GM21737 (cell line): ENCODE data around the gene TTC7B.

Source experiments
- ATAC-seq: cut with Tn5 transposase; IDR thresholded peaks from one replicate; pipeline ENCODE4 v1.9.1; 2021; ENCODE audit warnings: mild to moderate bottlenecking, moderate library complexity; ENCODE audit not compliant: unreplicated experiment

TTC7B gene

DNA sequence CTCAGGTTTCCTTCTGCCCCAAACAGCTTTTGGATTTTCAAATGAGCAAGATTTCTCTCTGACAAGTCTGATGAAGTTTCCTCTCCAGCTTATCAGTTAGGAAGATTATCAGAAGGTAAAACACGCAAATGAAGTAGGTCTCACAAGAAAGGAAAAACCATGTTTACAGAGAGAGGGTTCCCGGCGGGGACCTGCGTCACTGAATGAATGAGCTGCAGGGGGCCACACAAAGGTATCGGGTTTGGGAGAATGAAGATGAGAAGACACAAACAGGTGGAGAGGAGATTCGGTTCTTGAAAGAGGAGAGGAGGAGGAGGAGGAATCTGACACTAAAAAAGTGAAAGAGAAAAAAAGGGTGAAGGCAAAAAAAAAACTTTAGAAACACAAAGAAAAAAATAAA is 210.8 kb downstream of the TTC7B start:
- no peak for ATAC-seq

DNA sequence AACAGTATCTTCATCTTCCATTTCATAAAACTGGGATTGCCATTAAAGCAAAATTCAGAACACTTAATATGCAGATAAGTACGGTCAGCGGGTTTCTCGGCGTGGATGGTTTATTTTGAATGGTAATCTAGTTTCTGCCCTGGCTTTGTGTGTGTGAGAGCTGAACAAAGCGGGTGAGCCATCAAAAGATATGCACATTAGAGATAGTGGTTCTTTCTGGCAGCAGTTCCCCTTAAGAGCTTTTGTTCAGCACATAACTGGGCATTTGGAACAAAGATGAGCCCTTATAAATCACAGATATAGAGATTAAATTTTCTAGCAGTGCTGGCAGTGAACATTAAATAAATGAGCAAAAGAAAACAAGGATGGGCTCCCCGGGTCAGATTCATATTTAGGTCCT is 211.9 kb downstream of the TTC7B start:
- ATAC-seq = no peak

DNA sequence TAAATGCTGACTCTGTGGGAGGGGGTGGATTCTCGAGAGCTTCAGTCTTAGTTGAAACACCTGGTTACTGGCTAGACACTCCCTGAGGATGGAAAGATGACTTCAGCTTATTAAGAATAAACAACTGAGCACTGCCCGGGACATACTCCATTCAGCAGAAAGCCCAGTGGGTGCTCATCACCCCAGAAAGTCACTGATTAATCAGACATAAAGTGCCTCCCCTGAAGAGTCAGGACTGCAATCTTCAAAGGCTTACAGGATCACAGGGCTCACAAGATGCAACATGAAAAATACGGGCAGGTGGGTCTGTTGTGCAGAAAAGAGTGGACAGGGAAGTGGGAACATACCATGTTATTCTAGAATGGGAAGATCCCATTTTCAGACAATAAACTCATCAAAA is 212.4 kb downstream of the TTC7B start:
- no peak for ATAC-seq

DNA sequence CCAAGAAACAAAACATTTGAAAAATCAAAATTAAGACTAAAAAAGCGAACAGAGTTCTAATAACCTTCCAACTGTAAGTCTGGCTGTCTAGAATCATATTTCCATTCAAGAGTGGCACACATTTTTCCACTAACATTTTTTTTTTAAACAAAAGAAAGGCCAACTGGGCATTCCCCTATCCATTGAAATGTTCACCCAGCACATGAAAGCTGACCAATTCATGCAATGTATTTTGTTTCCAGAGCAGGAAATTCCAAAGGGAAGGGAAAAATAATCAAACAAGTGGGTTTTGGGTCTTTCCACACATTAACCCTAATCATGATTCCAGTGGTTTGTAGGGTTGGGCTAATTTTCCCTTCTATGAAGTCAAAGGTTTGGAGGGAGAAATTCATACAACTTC is 212.9 kb downstream of the TTC7B start:
- no peak for ATAC-seq

DNA sequence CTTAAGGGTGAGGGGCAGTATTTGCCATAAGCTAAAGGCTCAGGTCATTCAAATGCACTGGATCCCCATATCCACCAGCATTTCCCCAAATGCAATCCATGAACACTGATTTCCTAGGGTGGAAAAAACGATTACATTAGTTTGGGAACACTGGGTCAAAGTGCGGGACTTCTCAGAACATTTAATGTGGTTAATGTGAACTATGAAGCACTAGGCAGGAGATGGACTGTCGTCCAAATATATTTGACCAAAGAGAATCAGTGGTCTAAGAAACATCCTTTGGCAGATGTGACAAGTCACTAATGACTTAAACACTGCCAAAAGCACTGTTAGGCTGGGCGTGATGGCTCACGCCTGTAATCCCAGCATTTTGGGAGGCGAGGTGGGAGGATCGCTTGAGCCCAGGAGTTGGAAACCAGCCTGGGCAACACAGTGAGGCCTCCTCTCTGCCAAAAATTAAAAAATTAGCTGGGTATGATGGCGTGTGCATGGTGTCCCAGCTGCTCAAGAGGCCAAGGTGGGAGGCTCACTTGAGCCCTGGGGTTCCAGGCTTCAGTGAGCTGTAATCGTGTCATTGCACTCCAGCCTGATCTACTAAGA is 214.0 kb downstream of the TTC7B start:
- no peak for ATAC-seq

DNA sequence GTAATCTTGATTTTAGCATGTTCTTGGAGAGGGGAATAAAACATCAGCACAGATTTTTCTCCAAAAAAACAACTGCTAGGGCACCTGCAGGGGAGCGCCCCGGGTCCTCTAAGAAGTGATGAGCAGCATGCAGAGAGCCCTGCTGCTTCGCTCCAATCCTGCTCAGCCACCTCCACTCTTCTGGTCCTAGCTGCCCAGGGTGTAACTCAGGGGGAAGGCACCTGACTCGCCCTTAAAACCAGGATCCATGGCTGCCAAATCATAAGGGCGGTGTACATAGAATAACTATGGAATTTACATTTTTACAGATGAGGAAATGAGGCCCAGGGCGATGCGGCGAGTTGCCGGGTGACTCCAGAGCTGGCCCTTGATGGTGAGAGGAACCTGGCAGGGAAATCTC is 214.7 kb downstream of the TTC7B start:
- no peak for ATAC-seq

DNA sequence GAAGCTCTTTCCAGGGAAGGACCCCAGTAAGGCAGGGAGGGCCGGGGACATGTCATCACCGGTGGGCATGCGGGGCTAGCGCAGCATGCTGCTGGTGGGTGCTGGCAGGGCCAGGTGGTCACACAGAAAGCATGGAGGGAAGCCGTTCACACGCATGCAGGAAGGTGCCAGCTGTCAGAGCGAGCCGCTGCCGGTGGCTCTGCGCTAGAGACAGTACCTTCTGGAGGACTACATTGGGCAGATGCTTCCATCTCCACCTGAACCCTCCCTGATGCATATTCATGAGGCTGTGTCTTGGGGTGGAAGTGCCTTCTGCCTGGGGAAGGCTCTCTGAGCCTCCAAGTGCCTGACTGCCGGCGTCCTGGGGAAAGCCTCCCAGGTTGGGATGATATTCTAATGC is 215.6 kb downstream of the TTC7B start:
- no peak for ATAC-seq

DNA sequence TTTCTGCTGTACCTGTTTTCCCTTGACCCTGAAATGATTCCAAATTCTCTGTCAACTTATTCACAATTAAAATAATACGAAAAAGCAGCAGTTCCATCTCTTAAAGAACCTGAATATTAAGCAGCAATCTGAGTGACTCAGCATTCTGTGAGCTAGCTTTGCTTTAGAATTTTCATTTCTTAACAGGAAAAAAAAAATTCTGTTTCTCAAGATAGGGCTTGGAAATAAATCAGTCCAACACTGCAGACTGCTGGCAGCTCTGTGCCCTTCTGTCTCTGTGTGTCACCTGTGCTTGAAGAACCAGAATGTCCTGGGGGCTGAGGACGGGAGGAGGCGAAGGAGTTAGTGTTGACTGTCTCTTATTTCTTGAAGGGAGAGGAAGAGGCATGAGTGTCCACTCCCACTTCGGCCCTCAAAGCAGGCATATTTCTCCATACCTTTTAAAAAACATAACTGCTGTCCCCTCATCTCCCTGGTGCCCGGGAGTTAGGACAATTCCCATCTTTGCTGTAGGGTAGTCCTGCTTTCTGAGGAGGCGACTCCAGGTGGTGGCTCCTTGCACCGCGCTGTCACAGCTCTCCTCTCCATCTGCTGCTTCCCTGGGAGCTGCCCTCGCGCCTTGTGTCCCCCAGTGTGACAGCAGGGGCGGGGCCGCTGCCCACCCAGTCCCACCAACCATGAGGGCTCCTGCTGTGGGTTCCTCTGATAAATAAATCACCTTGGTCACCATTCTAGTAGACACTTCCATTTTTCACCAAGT is 216.3 kb downstream of the TTC7B start:
- no peak for ATAC-seq

DNA sequence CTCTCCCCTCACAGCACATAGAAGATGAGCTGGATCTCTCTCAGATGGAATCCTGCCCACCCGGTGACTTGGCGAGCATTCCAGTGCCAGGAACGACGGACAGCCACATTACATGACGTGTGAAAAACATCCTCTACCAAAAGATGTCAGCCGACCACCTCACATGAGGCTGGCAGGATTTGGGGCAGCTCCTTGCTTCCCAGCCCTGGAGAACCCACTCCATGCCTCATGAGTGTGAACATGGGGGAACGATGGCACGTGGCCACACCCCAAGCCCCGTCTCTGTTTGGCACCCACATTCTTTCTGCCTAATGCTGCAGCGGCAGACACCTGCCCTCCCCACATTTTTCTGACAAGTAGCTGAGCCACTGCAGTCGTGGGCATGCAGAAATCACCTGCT is 216.9 kb downstream of the TTC7B start:
- no peak for ATAC-seq

DNA sequence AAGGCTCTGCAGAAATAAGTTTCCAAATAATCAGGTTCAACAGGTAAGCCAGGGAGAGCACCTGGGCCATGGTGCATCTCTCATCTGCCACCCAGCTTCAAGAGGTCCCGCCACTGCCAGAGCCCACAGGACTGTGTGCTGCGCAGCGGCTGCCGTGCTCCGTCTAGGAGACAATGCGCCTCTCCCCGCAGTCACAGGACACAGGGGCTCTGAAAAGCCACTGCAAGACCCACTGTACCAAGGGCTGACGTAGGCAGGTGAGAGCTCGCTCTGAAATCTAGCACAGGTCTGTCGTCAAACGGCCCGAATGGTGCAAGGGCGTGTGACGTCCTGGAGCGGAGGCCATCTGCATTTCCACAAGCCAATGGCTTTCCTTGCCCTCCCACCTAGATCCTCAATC is 218.3 kb downstream of the TTC7B start:
- ATAC-seq = no peak

DNA sequence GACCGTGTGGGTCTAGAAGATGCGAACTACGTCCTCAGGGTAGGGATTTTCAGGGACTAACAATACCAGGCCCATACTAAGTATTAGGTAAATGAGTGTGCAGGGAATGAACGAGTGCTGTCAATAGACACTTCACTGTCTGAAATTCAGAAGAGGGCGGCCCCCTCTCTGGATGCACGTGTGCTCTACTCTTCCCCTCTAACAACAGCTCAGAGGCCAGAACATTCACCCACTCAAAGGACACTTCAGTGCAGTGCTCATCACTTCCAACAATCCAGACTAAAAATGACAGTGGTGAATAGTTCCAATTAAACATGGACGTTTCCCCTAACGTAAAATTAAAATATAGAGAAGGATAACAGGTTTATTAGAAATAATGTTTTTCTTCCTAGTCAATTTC is 219.5 kb downstream of the TTC7B start:
- no peak for ATAC-seq

DNA sequence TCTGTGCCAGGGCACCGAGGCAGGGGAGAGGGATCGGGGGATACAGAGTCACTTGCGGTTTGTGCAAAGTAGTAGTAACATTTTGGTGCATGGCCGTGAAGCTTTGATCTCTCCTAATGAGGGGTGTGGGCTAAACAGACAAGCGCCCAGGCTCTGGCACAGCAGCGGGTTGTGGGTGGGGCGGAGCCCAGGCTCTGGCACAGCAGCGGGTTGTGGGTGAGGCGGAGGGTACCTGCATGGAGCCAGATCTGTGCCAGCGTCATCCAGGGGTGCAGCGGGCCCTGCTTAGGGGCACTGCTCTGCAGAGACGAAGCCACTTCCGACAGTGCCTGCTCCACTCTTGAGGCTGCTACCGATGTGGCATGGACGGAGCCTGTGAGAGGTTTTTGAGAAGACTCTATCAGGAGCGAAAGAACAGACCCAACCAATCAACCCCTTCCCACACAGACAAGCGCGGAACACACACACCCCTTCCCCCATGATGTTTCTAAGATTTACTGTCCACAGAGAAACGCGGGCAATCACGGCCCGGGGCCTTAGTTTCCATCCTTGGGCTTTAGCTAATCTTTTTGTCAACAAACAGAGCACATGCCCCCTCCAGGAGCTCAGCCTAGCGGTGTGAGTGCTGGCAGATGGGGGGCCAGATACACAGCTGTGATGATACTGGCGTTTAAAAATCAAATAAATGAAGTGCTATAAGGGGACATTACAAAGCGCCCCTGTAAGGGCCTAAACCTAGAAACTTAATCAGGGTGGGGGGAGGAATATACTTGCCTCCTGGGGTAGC is 222.8 kb downstream of the TTC7B start:
- ATAC-seq = no peak

DNA sequence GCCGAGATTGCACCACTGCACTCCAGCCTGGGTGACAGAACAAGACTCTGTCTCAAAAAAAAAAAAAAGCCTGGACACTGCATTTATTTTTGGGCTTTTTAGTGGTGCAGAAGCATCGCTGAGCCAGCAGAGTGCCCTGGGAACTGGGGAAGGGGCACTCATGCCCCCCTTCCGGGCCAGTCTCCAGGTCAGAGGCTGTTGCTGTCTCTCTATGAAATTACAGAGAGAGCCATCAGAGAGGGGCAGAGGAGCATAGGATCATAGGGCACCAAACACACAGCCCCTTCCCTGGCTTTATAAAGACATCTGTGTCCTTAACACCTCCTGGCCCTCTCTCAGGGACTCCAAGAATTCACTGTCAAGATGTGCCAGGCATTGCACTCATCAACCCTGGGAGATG is 223.6 kb downstream of the TTC7B start:
- no peak for ATAC-seq

DNA sequence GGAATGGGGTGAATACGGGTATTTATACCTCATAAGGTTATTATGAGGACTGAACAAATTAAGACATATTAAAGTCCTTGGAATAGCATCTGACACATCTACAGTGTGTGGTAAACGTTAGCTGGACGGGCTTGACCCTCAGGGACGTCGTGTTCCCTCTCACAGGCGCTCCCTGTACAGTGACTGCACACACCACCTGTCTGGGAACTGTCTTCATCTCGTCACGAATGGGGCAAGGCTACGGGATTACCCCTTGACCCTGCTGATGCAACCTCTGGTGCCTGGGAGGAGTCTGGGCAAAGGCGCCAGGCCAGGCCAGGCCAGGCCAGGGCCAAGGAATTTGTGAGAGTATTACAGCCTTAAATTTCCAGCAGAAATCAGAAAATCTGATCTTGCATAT is 228.3 kb downstream of the TTC7B start:
- no peak for ATAC-seq

DNA sequence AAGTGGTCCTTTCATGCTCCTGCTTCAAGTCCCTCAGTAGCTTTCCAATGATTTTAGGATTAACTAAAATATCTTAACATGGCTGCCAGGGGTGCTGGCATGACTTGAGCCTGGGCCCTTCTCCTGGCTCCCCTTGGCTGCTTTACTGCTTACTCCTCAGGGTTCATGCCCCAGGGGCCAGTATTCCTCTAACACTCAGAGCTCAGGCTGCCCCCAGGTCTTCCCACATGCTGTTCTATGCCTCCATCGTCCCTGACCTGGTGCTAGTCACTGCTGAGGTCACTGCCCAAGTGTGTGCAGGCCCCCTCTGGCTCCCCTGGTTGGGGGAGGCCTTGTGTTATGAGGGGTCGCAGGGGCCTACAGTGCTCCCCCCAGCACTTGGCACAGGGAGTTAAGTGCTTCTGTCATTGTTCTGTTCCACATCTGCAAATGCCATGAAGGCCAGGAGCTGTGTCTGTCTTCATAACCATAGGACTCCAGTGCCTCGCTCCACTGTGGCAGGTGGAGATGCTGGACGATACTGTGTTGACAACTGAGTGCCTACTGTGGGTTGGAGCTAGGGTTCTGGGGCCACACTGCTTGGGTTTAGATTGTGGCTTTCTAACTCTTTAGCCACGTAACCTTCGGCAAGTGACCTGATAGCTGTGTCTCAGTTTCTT is 228.8 kb downstream of the TTC7B start:
- ATAC-seq = no peak

DNA sequence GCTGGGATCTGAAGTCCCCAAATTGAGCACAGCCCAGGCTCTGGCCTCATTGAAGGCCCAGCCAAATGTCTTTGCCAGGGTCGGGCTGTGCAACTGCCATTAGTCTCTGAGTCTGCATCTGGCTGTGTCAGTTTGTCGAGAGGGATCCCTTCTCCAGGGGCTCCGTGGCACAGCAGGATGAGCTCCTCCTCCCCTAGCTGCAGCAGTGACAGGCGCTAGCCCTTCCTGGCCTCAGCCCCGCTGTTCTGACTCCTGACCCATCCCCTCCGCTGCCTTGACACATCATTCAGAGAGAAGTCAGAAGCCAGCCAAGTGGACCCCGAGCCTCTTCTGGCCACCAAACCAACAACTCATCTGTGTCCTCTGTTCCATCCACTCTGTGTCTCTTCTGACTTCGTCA is 231.1 kb downstream of the TTC7B start:
- no peak for ATAC-seq

DNA sequence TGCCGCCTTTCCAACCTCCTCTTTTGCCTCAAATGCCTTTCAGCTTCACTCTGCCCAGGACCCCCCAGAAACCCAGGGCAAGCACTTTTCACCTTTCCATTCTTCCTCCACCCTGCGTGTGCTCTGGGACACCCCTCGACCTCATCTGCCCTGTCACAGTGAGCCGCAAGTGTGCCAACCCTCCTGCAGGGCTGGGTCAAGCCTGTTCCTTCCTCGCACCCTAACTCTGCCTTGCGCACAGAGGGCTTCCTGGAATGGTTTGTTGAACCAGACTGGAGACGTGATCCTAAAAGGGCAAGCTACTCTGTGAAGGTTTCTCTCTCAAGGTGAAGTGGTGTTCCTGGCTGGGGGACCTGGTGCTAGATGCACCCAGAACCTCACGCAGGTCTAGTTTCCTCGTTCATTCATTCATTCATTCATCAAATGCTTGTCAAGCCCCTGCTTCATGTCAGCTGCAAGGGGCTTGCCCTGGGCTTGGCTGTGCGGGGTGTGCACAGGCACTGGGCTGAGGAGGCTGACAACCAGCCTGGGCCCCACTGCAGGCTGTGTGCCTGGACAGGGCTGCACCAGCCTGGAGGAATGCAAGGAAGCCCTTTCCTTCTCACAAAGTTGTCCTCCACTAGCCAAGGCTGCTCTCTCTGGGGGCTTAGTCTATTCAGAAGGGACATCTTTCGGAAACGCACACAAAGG is 232.2 kb downstream of the TTC7B start:
- no peak for ATAC-seq

DNA sequence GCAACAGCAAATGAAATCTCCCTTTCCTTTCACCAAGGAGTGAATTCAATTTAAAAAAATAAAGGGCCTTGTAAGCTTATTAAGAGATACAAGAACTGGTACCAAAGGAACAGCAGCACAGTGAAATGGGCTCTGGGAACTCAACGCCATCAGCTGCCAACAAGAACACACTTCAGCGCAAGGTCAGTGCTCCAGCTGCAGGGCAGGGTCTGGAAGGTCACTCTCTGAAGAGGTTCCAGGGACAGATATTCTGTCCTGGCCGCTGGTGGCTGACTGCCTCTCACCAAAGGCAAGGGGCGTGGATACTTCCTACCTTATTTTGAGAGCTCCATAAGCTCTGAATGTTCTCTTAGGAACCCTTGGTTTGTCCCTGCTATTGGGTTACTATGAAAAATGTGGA is 232.8 kb downstream of the TTC7B start:
- ATAC-seq = no peak

DNA sequence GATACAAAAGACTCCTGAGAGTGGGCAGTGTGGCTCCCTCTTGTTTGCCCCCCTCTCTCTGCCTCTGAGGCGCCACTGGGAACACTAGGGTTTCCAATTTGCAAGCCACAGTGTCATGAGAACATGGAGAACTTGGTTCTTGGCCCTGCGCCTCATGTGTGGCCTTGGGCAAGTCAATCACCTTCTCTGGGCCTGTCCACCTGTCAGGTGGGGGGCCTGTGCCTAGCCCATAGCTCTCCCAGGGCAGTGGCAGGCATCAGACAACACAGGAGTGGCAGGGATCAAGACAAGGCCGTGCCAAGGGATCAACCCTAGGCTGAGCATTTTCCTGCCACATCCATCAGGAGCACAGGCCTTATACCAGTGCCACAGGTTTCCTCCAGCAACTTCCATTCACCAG is 234.1 kb downstream of the TTC7B start:
- ATAC-seq = no peak

DNA sequence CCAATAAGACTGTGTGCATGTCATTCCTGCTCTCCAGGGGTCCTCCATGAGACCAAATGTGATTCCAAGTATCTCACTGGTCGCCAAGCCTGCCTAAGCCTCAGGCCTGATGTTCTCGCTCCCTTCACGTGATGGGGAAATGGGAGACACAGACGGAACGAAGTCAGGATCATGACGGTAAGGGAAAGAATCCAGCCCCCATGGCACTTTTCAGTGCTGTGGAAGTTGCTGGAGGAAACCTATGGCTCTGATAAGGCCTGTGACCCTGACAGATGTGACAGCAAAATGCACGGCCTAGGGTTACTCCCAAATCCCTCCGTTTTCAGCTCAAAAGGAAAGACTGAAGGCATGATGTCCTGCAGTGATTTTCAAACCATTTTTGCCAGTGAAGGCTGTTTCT is 234.5 kb downstream of the TTC7B start:
- no peak for ATAC-seq
